ENCODE results near the gene LIMS2. TPM values are rescaled to one million over a fixed set of nuclear protein-coding genes. Genes with fewer than 3 reads are reported as not detected.

LIMS2 gene
- total RNA-seq, 6 donors from 2014 or later, result 33.6 to 169 (median 109) TPM

- ATAC-seq (ENCODE audit: low FRiP score in 2 of 2), result no peak
- Histone ChIP-seq H3K4me3 (no peak overlapping the region), H3K4me1 (peaks cover 10 to 30% (median 25%) of the 10 kb centered on the region in 4 donors), H3K27me3 (no peaks in the 10 kb centered on the region), H3K27ac (no peak overlapping the region), H3K36me3 (peaks cover 9 to 59% (median 23%) of the 10 kb centered on the region in 4 donors), H3K9me3 (no peaks in the 10 kb centered on the region)
- no peak for DNase-seq
- TF ChIP-seq, protein P1, sequence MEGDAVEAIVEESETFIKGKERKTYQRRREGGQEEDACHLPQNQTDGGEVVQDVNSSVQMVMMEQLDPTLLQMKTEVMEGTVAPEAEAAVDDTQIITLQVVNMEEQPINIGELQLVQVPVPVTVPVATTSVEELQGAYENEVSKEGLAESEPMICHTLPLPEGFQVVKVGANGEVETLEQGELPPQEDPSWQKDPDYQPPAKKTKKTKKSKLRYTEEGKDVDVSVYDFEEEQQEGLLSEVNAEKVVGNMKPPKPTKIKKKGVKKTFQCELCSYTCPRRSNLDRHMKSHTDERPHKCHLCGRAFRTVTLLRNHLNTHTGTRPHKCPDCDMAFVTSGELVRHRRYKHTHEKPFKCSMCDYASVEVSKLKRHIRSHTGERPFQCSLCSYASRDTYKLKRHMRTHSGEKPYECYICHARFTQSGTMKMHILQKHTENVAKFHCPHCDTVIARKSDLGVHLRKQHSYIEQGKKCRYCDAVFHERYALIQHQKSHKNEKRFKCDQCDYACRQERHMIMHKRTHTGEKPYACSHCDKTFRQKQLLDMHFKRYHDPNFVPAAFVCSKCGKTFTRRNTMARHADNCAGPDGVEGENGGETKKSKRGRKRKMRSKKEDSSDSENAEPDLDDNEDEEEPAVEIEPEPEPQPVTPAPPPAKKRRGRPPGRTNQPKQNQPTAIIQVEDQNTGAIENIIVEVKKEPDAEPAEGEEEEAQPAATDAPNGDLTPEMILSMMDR (IDR thresholded peaks at IDR 0.05), result no peak
- TF ChIP-seq POLR2A (IDR thresholded peaks at IDR 0.05), result no peak
- TF ChIP-seq POLR2AphosphoS5 (IDR thresholded peaks at IDR 0.05), result no peak
- TF ChIP-seq EP300 (IDR thresholded peaks at IDR 0.05), result no peak
- 81 to 86% methylated on average over 13 of the region's 13 CpGs for WGBS, 2 donors
Measured at GRCh38 chr2:127709336-127709735, 34.0 kb upstream of the LIMS2 start.

DNA sequence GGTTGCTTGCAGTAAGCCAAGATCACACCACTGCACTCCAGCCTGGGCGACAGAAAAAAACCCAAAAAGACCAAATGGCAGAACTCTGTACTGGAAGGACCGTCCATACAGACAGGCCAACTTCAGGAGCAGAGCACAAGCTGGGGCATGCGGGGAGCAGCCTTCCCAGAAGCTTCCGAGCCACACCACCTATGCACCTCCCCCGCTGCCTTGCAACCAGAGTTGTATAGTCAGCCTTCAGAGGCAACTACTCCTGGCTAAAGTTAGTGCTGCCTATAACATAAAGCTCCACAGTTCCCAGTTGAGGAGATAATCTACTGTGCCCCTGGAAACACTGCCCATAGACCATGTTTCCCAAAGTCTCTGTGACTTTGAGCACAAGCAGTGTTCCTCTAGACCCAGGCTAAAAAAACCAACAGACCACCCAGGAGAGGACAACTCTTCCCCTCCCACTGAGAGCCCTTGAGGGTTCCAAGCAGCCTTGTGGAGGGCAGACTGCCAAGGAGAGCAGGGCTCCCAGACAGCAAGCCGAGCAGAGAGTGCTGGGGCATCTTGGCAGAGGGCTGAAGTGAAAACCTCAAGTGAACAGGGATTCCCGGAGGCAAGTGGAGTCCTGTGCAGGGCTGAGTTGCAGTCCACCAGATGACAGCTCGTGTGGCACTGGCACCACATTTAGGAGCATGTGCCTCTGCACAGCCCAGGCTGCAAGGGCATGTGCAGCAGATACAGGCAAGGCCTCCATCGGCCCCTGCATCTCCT lies 32.7 kb upstream of the LIMS2 start:
- peak in 1 of 2 donors; percentile 13 for ATAC-seq (ENCODE audit: low FRiP score in 2 of 2)
- TF ChIP-seq POLR2A (IDR thresholded peaks at IDR 0.05) (no peak), EP300 (IDR thresholded peaks at IDR 0.05) (no peak), POLR2AphosphoS5 (IDR thresholded peaks at IDR 0.05) (no peak)
- TF ChIP-seq, protein P1 (IDR thresholded peaks at IDR 0.05), result no peak

GRCh38 chr2:127706215-127706990 lies 31.1 kb upstream of the LIMS2 start:
- H3K36me3 ChIP-seq, result peaks cover 9 to 48% (median 23%) of the 10 kb centered on the region in 4 donors
- peaks cover 30 to 52% (median 47%) of the 10 kb centered on the region in 4 donors for H3K4me1 ChIP-seq
- 92 to 93% methylated on average over 11 to 14 of the region's 14 CpGs for WGBS, 2 donors
- no peaks in the 10 kb centered on the region for H3K27me3 ChIP-seq
- DNase-seq (no peak), ATAC-seq (ENCODE audit: low FRiP score in 2 of 2) (no peak)
- H3K4me3 ChIP-seq, result no peak overlapping the region
- peak overlapping the region in 3 of 4 donors; percentile 35 to 62 (median 55) for H3K27ac ChIP-seq
- no peaks in the 10 kb centered on the region for H3K9me3 ChIP-seq
- TF ChIP-seq EP300 (IDR thresholded peaks at IDR 0.05), result no peak
- TF ChIP-seq POLR2A (IDR thresholded peaks at IDR 0.05), result no peak
- no peak for TF ChIP-seq POLR2AphosphoS5 (IDR thresholded peaks at IDR 0.05)
- TF ChIP-seq, protein P1 (IDR thresholded peaks at IDR 0.05), result no peak

More for the DNA sequence above, 32.7 kb upstream of the LIMS2 start:
- Histone ChIP-seq H3K36me3 (peaks cover 9 to 51% (median 23%) of the 10 kb centered on the region in 4 donors), H3K27me3 (no peaks in the 10 kb centered on the region), H3K27ac (no peak overlapping the region), H3K4me3 (no peak overlapping the region), H3K4me1 (peaks cover 23 to 43% (median 38%) of the 10 kb centered on the region in 4 donors), H3K9me3 (no peaks in the 10 kb centered on the region)
- 86% methylated on average over 8 to 9 of the region's 9 CpGs for WGBS, 2 donors
- peak in 1 of 2 donors; percentile 46 for DNase-seq

- DNase-seq, result no peak
- H3K9me3 ChIP-seq, result no peaks in the 10 kb centered on the region
- no peak overlapping the region for H3K4me3 ChIP-seq
- H3K4me1 ChIP-seq, result peaks cover 34 to 57% (median 51%) of the 10 kb centered on the region in 4 donors
- H3K27ac ChIP-seq, result peak overlapping the region in 2 of 4 donors; percentile 35 to 62
- no peak for ATAC-seq (ENCODE audit: low FRiP score in 2 of 2)
- H3K27me3 ChIP-seq, result no peaks in the 10 kb centered on the region
- peaks cover 9 to 48% (median 23%) of the 10 kb centered on the region in 4 donors for H3K36me3 ChIP-seq
- WGBS, 2 donors, result 67 to 69% methylated on average over 5 of the region's 5 CpGs
- TF ChIP-seq POLR2A (IDR thresholded peaks at IDR 0.05) (no peak), EP300 (IDR thresholded peaks at IDR 0.05) (peak in 1 of 4 donors; percentile 48)
Measured at GRCh38 chr2:127705391-127706065, 30.2 kb upstream of the LIMS2 start.

Measured in upper lobe of left lung (tissue), 6 donors.